HEK293 (cell line): ENCODE results near the gene FNTB.

Experiments
- CTCF ChIA-PET: fragments of 350-600 bp; formaldehyde crosslinking; extraction: SDS; loops from one replicate; lab custom pipeline; 2021; ENCODE audit warnings: antibody characterized with exemption; lab: Yijun Ruan, JAX
- POLR2A ChIA-PET: fragments of 300-600 bp; formaldehyde crosslinking; extraction: SDS; loops from one replicate; lab custom pipeline; 2020; ENCODE audit warnings: antibody characterized with exemption, inconsistent platforms; lab: Yijun Ruan, JAX
- H3K27ac ChIP-seq: fragments of 200-500 bp; sonication (Bioruptor generic); 2 replicates; pipeline ENCODE4 v1.5.1; 2014; ENCODE audit warnings: low read depth, low read length, control low read depth, inconsistent platforms; ENCODE audit errors: extremely low read depth
- H3K36me3 ChIP-seq, 2 experiments: fragments of 200-500 bp in 1 of 2; sonication (Bioruptor generic) in 1 of 2; 1 replicate in 1 of 2; 2 replicates in 1 of 2; pipeline ENCODE4 v1.5.1; 2014 to 2017; ENCODE audit warnings: inconsistent platforms in 2 of 2, low read length in 2 of 2; ENCODE audit not compliant: control insufficient read depth in 2 of 2, insufficient read depth in 1 of 2
- H3K4me1 ChIP-seq: fragments of 200-500 bp; sonication (Bioruptor generic); 2 replicates; pipeline ENCODE4 v1.5.1; 2014; ENCODE audit warnings: mild to moderate bottlenecking, low read length, inconsistent platforms; ENCODE audit not compliant: control insufficient read depth, insufficient read depth
- H3K4me3 ChIP-seq: 2 replicates; pipeline ENCODE4 v1.5.1; 2011; ENCODE audit warnings: low read depth, mild to moderate bottlenecking, control low read depth, low read length, moderate library complexity
- H3K9me3 ChIP-seq: fragments of 200-500 bp; sonication (Bioruptor generic); 2 replicates; pipeline ENCODE4 v1.5.1; 2014; ENCODE audit warnings: low read depth, low read length, inconsistent platforms; ENCODE audit not compliant: control insufficient read depth, insufficient read depth
- CTCF ChIP-seq: fragments of 450-650 bp; formaldehyde crosslinking; IDR thresholded peaks from 2 replicates; pipeline ENCODE4 v1.5.1; 2016; ENCODE audit warnings: missing biosample characterization, missing genetic modification characterization
- GLI4 ChIP-seq: fragments of 450-650 bp; formaldehyde crosslinking; IDR thresholded peaks from 2 replicates; pipeline ENCODE4 v1.5.1; 2016; ENCODE audit warnings: missing biosample characterization, missing genetic modification characterization
- MYNN ChIP-seq: fragments of 450-650 bp; formaldehyde crosslinking; IDR thresholded peaks from 2 replicates; pipeline ENCODE4 v1.5.1; 2016; ENCODE audit warnings: missing biosample characterization, missing genetic modification characterization, borderline replicate concordance
- OSR2 ChIP-seq: fragments of 450-650 bp; formaldehyde crosslinking; IDR thresholded peaks from 2 replicates; pipeline ENCODE4 v1.5.1; 2016; ENCODE audit warnings: missing biosample characterization, missing genetic modification characterization
- REPIN1 ChIP-seq: fragments of 450-650 bp; formaldehyde crosslinking; IDR thresholded peaks from 2 replicates; pipeline ENCODE4 v1.5.1; 2017; ENCODE audit warnings: missing biosample characterization, missing genetic modification characterization, low read depth
- ZBTB26 ChIP-seq: fragments of 450-650 bp; formaldehyde crosslinking; optimal IDR thresholded peaks from 2 replicates; pipeline ENCODE3; 2016; ENCODE audit warnings: missing biosample characterization, mild to moderate bottlenecking, missing genetic modification characterization
- ZIC2 ChIP-seq: fragments of 450-650 bp; formaldehyde crosslinking; IDR thresholded peaks from 2 replicates; pipeline ENCODE4 v1.5.1; 2016; ENCODE audit warnings: missing biosample characterization, missing genetic modification characterization
- ZNF184 ChIP-seq: fragments of 450-650 bp; IDR thresholded peaks from 2 replicates; pipeline ENCODE4 v1.5.1; 2018; ENCODE audit warnings: missing biosample characterization, mild to moderate bottlenecking, missing genetic modification characterization
- ZNF221 ChIP-seq: fragments of 450-650 bp; formaldehyde crosslinking; IDR thresholded peaks from 2 replicates; pipeline ENCODE4 v1.5.1; 2017; ENCODE audit warnings: missing biosample characterization, missing genetic modification characterization, borderline replicate concordance
- ZNF274 ChIP-seq, 2 experiments: fragments of 200-500 bp in 1 of 2; fragments of 450-650 bp in 1 of 2; sonication (Bioruptor generic) in 1 of 2; formaldehyde crosslinking in 1 of 2; IDR thresholded peaks; 2 replicates each; pipeline versions ENCODE4 v1.5.1 to v1.6.1; 2014 to 2016; ENCODE audit warnings: borderline replicate concordance in 1 of 2, inconsistent platforms in 1 of 2, low read length in 1 of 2, missing biosample characterization in 1 of 2, missing genetic modification characterization in 1 of 2
- ZNF280D ChIP-seq: fragments of 450-650 bp; formaldehyde crosslinking; IDR thresholded peaks from 2 replicates; pipeline ENCODE4 v1.5.1; 2016; ENCODE audit warnings: missing biosample characterization, missing genetic modification characterization
- ZNF362 ChIP-seq: fragments of 450-650 bp; formaldehyde crosslinking; IDR thresholded peaks from 2 replicates; pipeline ENCODE4 v1.5.1; 2016; ENCODE audit warnings: missing biosample characterization, missing genetic modification characterization
- ZNF600 ChIP-seq: fragments of 450-650 bp; formaldehyde crosslinking; IDR thresholded peaks from 2 replicates; pipeline ENCODE4 v1.5.1; 2016; ENCODE audit warnings: missing biosample characterization, missing genetic modification characterization
- ZNF610 ChIP-seq: fragments of 450-650 bp; formaldehyde crosslinking; IDR thresholded peaks from 2 replicates; pipeline ENCODE4 v1.5.1; 2016; ENCODE audit warnings: missing biosample characterization, missing genetic modification characterization, borderline replicate concordance
- ZNF837 ChIP-seq: fragments of 450-650 bp; formaldehyde crosslinking; IDR thresholded peaks from 2 replicates; pipeline ENCODE4 v1.5.1; 2016; ENCODE audit warnings: missing biosample characterization, missing genetic modification characterization

The FNTB gene

GRCh38 chr14:65069874-65070413 lies 83.2 kb downstream of the FNTB start:
- ChIA-PET POLR2A (no interaction called here), CTCF (no interaction called here)
- H3K9me3 ChIP-seq, result no peaks in the 10 kb centered on the region
- H3K27ac ChIP-seq, result no peak overlapping the region
- peaks cover 0 to 43% of the 10 kb centered on the region in 2 experiments; a peak in 2 of 3 replicates for H3K36me3 ChIP-seq
- no peak overlapping the region for H3K4me3 ChIP-seq
- no peaks in the 10 kb centered on the region for H3K4me1 ChIP-seq
- TF ChIP-seq ZNF600 (no peak), GLI4 (tag by site-specific recombination) (no peak), ZNF280D (tag by site-specific recombination) (no peak), ZBTB26 (no peak), CTCF (tag by site-specific recombination) (no peak), ZNF221 (tag by site-specific recombination) (no peak), ZNF610 (tag by site-specific recombination) (no peak), MYNN (tag by site-specific recombination) (no peak), ZNF837 (tag by site-specific recombination) (no peak), REPIN1 (tag by site-specific recombination) (no peak), ZNF274 (IDR thresholded peaks at IDR 0.05; ENCODE audit: low read length) (no peak), ZNF274 (tag by site-specific recombination; IDR thresholded peaks at IDR 0.05; ENCODE audit: borderline replicate concordance) (no peak)

- H3K4me1 ChIP-seq, result no peaks in the 10 kb centered on the region
- CTCF ChIA-PET, result no interaction called here
- no peaks in the 10 kb centered on the region for H3K9me3 ChIP-seq
- peaks cover 0 to 42% of the 10 kb centered on the region in 2 experiments; a peak in 2 of 3 replicates for H3K36me3 ChIP-seq
- no peak for TF ChIP-seq ZNF184 (tag by site-specific recombination)
- no peak for TF ChIP-seq ZNF362
- no peak for TF ChIP-seq ZIC2 (tag by site-specific recombination)
- TF ChIP-seq OSR2, result no peak
- H3K27ac ChIP-seq, result no peak overlapping the region
- POLR2A ChIA-PET, result no interaction called here
- H3K4me3 ChIP-seq, result no peak overlapping the region
These were observed 83.8 kb downstream of the FNTB start for GRCh38 chr14:65070471-65070976.
